HEK293T (cell line): Measurements from ENCODE around the gene NIFK.

Source experiments
- CTCF ChIA-PET: fragments of 350-600 bp; formaldehyde crosslinking; extraction: SDS; loops from one replicate; lab custom pipeline; 2021; ENCODE audit warnings: antibody characterized with exemption, inconsistent platforms; lab: Yijun Ruan, JAX
- POLR2A ChIA-PET: fragments of 350-600 bp; formaldehyde crosslinking; extraction: SDS; loops from one replicate; lab custom pipeline; 2020; ENCODE audit warnings: antibody characterized with exemption, inconsistent platforms; lab: Yijun Ruan, JAX
- DNase-seq: peaks from one replicate; pipeline ENCODE4 v3.0.0; 2012; ENCODE audit warnings: mixed read lengths; ENCODE audit errors: extremely low spot score
- ARNT ChIP-seq: fragments of 450-650 bp; IDR thresholded peaks from 2 replicates; pipeline ENCODE4 v1.6.1; 2017; ENCODE audit warnings: mild to moderate bottlenecking
- BHLHE40 ChIP-seq: fragments of 450-650 bp; IDR thresholded peaks from 2 replicates; pipeline ENCODE4 v1.6.1; 2016; ENCODE audit warnings: mild to moderate bottlenecking, moderate library complexity, borderline replicate concordance
- CTBP1 ChIP-seq: fragments of 450-650 bp; IDR thresholded peaks from 2 replicates; pipeline ENCODE4 v1.6.1; 2016; ENCODE audit warnings: borderline replicate concordance
- ELF4 ChIP-seq: fragments of 450-650 bp; IDR thresholded peaks from 2 replicates; pipeline ENCODE4 v1.6.1; 2017; ENCODE audit warnings: antibody characterized with exemption
- FOXA1 ChIP-seq: fragments of 450-650 bp; IDR thresholded peaks from 2 replicates; pipeline ENCODE4 v1.6.1; 2016; ENCODE audit warnings: mild to moderate bottlenecking
- FOXK2 ChIP-seq: fragments of 450-650 bp; IDR thresholded peaks from 2 replicates; pipeline ENCODE4 v1.6.1; 2016; ENCODE audit warnings: mild to moderate bottlenecking
- FOXM1 ChIP-seq: fragments of 450-650 bp; IDR thresholded peaks from 2 replicates; pipeline ENCODE4 v1.6.1; 2017; ENCODE audit warnings: mild to moderate bottlenecking, borderline replicate concordance
- HDGF ChIP-seq: fragments of 450-650 bp; IDR thresholded peaks from 2 replicates; pipeline ENCODE4 v1.6.1; 2017; ENCODE audit warnings: antibody characterized with exemption, borderline replicate concordance
- L3MBTL2 ChIP-seq: fragments of 450-650 bp; conservative IDR thresholded peaks from 2 replicates; pipeline ENCODE4 v1.6.1; 2016; ENCODE audit warnings: mild to moderate bottlenecking
- LEF1 ChIP-seq: fragments of 450-650 bp; IDR thresholded peaks from 2 replicates; pipeline ENCODE4 v1.6.1; 2017; ENCODE audit warnings: mild to moderate bottlenecking, borderline replicate concordance
- NFRKB ChIP-seq: fragments of 450-650 bp; IDR thresholded peaks from 2 replicates; pipeline ENCODE4 v1.6.1; 2016; ENCODE audit warnings: mild to moderate bottlenecking, moderate library complexity
- PKNOX1 ChIP-seq: fragments of 450-650 bp; IDR thresholded peaks from 2 replicates; pipeline ENCODE4 v1.6.1; 2016
- SP1 ChIP-seq: fragments of 450-650 bp; IDR thresholded peaks from 2 replicates; pipeline ENCODE4 v1.6.1; 2017
- SUZ12 ChIP-seq: fragments of 450-650 bp; IDR thresholded peaks from 2 replicates; pipeline ENCODE4 v1.6.1; 2016; ENCODE audit warnings: mild to moderate bottlenecking
- TARDBP ChIP-seq: fragments of 450-650 bp; IDR thresholded peaks from 2 replicates; pipeline ENCODE4 v1.6.1; 2016
- ZNF384 ChIP-seq: fragments of 450-650 bp; IDR thresholded peaks from 2 replicates; pipeline ENCODE4 v1.6.1; 2016

NIFK gene

GRCh38 chr2:121736462-121737336 is at the start of gene NIFK:
TSS of gene NIFK (minus strand) at chr2:121736875. CDS start at chr2:121736850, 25 bp downstream.
- TF ChIP-seq L3MBTL2: peak; percentile 77
- no peak for TF ChIP-seq ARNT
- no peak for TF ChIP-seq SUZ12
- TF ChIP-seq FOXK2: no peak
- no peak for TF ChIP-seq HDGF
- TF ChIP-seq TARDBP: no peak
- TF ChIP-seq LEF1: no peak
- no peak for TF ChIP-seq PKNOX1
- TF ChIP-seq ELF4: peak; percentile 81
- TF ChIP-seq CTBP1: no peak
- peak; percentile 99 for DNase-seq
- ChIA-PET CTCF (interaction anchor here (0.5 to 0.6 kb wide), 2 partner anchors 16 to 49 kb away, joined by 3 to 4 read pairs; no protein-coding TSS in a partner anchor), POLR2A (interaction anchor here (0.6 to 2.9 kb wide), 12 partner anchors 10 to 328 kb away, joined by 3 to 22 read pairs (median 3); partner anchors contain the start of genes CLASP1, RNU4ATAC and TSN)

- CTCF ChIA-PET: no interaction called here
- no peak for DNase-seq
- POLR2A ChIA-PET: no interaction called here
- TF ChIP-seq ZNF384: no peak
- TF ChIP-seq BHLHE40: no peak
- TF ChIP-seq L3MBTL2: no peak
- TF ChIP-seq FOXK2: no peak
- TF ChIP-seq NFRKB: no peak
- TF ChIP-seq SUZ12: no peak
- no peak for TF ChIP-seq ELF4
- TF ChIP-seq FOXM1: no peak
- no peak for TF ChIP-seq LEF1
- TF ChIP-seq CTBP1: no peak
- TF ChIP-seq PKNOX1: no peak
- no peak for TF ChIP-seq FOXA1
- no peak for TF ChIP-seq TARDBP
- no peak for TF ChIP-seq ARNT
- TF ChIP-seq HDGF: no peak
- TF ChIP-seq SP1: no peak
Observed at GRCh38 chr2:121783180-121783579, 46.5 kb upstream of the NIFK start.

- ChIA-PET POLR2A (no interaction called here), CTCF (no interaction called here)
- DNase-seq: no peak
- TF ChIP-seq ZNF384 (no peak), FOXM1 (no peak), FOXK2 (no peak)
Observed at GRCh38 chr2:121778741-121779487, 42.2 kb upstream of the NIFK start.

- no peak for DNase-seq
- TF ChIP-seq SUZ12 (no peak), TARDBP (no peak), SP1 (no peak)
- POLR2A ChIA-PET: no interaction called here
- CTCF ChIA-PET: no interaction called here
Observed at GRCh38 chr2:121777699-121778058, 41.0 kb upstream of the NIFK start.

GRCh38 chr2:121776885-121777698 is 40.4 kb upstream of the NIFK start:
- no peak for DNase-seq

GRCh38 chr2:121776361-121776760 is 39.7 kb upstream of the NIFK start:
- ChIA-PET POLR2A (no interaction called here), CTCF (no interaction called here)
- TF ChIP-seq TARDBP: no peak
- TF ChIP-seq BHLHE40: no peak
- no peak for TF ChIP-seq NFRKB
- no peak for TF ChIP-seq FOXM1
- no peak for TF ChIP-seq FOXK2
- TF ChIP-seq CTBP1: no peak
- no peak for TF ChIP-seq SP1
- TF ChIP-seq SUZ12: no peak
- TF ChIP-seq ZNF384: no peak
- TF ChIP-seq L3MBTL2: no peak
- TF ChIP-seq LEF1: no peak
- TF ChIP-seq ARNT: no peak
- TF ChIP-seq FOXA1: no peak
- TF ChIP-seq ELF4: no peak
- no peak for TF ChIP-seq PKNOX1
- no peak for DNase-seq

More at GRCh38 chr2:121776885-121777698, 40.4 kb upstream of the NIFK start:
- POLR2A ChIA-PET: no interaction called here
- CTCF ChIA-PET: no interaction called here
- no peak for TF ChIP-seq TARDBP
- no peak for TF ChIP-seq ARNT
- no peak for TF ChIP-seq L3MBTL2
- TF ChIP-seq SP1: no peak
- TF ChIP-seq LEF1: no peak
- TF ChIP-seq NFRKB: no peak
- TF ChIP-seq BHLHE40: no peak
